ENCODE measurements around the gene TESMIN.

GRCh38 chr11:68680541-68681231 is 70.6 kb downstream of the TESMIN start:
- TF ChIP-seq CTCF (conservative IDR thresholded peaks at IDR 0.05) (no peak), ZFX (IDR thresholded peaks at IDR 0.05) (no peak)
